GM18907 (cell line): ENCODE measurements around the gene PGAM1.
"Not testable (repeated sequence)": the region's sequence is repeated elsewhere in the genome, so short reads cannot be mapped to it uniquely, and the experiment has no call there.

Experiments used
- ATAC-seq: cut with Tn5 transposase; IDR thresholded peaks from one replicate; pipeline ENCODE4 v1.9.1; 2021; ENCODE audit warnings: mild to moderate bottlenecking, moderate library complexity; ENCODE audit not compliant: unreplicated experiment

PGAM1 gene

DNA sequence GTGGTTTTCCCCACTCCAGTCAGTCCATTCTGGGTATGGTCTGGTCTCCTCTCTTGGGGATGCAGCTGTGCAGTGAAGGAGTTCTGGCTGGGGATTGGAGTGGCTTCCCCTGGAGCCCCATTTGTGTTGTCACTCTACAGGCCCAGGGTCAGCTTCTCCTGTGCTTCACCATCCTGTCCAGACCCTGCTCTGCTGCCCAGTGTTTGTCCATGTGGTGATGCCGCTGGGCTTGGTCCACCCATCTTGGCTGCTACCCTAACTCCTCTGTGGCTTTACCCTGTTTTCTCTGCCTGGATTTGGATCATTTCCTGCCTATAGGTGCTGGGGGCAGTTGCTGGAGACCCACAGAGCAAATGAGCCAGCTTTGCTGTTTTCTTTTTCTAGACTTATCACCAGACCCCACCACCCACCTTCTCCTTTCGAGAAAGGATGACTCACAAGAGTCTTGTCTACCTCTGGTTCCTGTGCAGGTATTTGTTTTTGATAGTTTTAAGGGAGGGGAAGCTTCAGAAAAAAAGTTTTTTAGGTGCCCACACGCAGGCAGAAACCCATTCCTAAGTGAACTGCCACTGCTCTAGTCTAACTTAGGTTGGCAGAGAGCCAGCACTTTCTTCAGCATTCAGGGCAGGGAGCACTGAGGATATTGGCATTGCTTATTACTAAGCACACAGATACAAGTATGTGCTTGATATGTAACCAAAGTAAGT lies 28.5 kb downstream of the PGAM1 start:
- no peak for ATAC-seq

DNA sequence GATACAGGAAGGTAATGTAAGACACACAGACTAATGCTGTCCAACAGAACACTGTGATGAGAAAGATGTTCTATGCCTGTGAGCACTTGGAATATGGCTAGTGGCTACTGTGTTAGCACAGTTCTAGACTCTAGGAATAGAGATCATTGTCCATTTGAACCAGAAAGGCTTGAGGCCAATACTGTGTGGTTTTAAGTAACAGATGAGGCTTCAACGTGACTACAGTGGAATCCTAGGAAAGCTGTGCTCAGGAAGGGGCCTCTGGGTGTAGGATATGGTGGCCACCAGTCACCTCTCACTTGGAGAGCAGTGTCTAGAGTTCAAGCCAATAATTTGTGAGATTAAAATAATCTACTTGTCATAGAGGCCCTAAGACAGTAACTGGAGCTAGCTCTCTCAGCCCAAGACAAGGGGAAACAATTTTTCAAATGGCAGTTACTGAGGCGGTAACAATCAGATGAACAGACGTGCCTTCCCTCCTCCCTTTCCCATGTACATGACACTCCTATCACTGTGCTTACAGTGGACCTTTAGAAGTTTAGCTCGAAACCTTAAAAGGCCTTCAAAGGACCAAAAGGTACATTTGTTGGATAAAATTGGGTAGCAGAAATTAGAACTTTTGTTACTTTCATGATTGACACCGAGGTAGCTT lies 30.2 kb downstream of the PGAM1 start:
- no peak for ATAC-seq

DNA sequence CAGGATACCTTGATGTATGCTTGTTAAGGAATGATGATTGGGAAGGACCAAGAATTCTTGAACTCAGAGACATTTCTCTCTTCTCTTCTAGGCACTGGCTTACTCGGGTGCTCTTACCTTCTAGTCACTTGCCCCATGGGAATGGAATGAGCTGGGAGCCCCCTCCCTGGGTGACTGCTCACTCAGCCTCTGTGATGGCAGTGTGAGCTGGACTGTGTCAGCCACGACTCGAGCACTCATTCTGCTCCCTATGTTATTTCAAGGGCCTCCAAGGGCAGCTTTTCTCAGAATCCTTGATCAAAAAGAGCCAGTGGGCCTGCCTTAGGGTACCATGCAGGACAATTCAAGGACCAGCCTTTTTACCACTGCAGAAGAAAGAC lies 30.7 kb downstream of the PGAM1 start:
- no peak for ATAC-seq

DNA sequence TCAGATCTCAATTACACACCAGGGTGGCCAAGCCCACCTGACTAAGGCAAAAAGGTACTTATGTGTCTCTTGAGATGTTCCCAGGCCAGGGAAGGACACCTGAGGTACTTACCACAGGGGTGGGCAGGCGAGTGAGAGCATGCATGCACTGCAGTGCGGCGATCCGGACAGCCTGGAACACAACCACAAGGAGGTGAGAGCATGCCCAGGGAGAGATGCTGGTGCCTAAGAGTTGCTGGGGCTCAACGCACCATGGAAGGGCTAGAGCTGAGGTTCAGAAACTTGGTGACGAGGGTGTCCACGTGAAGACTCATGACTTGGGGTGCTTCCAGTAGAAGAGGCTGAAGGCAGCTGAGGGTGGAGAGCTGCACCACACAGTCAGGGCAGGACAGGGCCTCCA lies 33.1 kb downstream of the PGAM1 start:
- no peak for ATAC-seq

DNA sequence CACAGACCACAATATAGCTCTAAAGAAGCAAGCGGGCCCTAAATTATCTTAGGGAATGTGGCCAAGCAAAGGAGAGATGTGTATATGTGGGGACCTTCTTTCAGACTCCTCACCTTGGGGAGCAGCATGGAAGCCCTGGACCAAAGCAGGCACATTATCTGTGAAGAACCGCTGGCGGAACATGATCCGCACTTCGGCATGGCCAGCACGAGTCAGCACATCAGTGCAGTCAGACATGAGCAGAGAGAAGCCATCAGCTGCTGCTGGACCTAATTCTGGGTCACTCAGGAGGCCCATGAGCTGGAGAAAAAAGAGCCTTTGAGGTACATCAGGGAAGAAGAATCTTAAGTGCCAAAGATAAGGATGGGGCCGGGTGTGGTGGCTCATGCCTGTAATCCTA lies 33.9 kb downstream of the PGAM1 start:
- no peak for ATAC-seq

DNA sequence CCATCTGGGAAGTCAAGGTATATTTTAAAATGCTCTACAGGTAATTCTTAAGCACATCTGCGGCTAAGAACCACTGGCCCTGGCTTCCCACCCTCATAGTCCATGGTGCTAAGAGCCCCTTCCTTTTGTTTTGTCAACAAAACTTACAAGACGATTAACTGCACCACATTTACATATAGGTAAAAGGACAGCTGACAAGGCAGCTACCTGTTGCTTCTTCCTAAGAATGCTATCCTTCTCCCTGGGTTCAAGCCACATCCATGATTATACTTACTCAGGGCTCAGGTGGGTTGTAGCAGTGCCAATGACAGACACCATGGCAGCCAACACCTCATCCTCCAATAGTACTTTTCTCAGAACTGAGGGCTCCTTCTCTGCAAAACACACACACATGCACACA lies 36.3 kb downstream of the PGAM1 start:
- ATAC-seq = no peak

DNA sequence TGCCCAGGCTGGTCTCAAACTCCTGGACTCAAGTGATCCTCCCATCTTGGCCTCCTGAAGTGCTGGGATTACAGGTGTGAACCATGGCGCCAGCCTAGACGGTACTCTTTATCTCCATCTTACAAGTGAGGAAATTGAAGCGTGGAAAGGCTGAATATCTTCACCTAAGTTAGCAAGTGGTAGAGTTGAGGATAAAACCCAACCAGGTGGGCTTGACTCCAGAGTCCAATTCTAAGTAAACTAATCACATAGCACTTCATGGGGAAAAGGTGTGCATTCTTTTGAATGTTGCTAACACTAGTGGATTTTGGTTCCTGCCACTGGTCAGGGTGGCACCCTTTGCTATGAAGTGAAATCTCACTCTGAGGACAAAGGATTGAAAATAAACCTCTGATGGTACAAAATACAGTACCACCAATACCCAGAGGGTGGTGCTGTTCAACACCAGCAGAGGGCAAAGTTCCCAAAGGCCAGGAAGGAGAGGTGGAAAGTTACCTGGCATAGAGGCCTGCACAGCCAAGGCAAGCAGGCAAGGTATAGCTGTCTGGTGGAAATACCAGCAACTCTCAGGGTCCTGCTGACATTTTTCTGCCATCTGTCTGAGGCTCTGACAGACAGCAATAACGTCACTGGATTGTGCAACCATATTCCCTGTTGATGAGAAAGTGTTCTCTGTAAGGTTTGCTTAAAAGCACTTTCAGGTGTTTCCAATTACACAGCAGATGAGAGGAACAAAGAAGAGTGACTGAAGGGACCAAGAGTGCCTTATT lies 37.6 kb downstream of the PGAM1 start:
- ATAC-seq = peak; percentile 43

DNA sequence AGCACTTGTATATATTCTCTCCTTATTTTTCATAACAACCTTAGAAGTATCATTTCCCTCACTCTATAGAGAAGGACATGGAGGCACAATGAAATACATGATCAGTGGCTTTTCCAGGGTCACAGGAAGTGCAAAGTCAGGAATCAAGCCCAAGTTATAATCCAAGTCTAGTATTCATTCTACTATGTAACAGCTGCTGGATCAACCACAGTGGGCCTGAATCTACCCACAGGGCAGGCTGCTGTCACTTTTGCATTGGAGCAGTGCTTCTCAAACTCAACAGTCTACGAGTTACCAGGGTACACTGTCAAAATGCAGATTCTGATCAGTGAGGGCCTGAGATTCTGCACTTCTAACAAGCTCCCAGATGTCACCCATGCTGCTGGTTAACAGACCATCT lies 38.2 kb downstream of the PGAM1 start:
- ATAC-seq = no peak

DNA sequence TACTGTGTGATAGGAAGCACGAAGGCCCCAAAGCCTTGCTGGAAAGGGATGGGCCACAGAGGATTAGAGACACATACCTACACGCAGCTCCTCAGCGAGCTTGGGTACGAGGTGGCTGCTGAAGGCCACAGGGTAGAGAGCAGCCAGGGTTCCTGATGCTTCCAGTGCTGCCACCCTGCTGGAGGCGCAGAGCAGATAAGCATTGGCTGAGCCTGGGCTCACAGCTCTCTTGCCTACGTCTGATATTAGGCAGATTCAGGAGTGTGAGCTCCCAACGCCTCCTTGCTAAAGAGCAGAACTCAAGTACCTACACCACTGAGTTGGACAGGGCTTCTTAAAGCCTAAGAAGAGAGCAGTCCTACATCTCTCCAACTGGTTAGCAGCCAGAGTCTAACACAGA lies 40.0 kb downstream of the PGAM1 start:
- no peak for ATAC-seq

DNA sequence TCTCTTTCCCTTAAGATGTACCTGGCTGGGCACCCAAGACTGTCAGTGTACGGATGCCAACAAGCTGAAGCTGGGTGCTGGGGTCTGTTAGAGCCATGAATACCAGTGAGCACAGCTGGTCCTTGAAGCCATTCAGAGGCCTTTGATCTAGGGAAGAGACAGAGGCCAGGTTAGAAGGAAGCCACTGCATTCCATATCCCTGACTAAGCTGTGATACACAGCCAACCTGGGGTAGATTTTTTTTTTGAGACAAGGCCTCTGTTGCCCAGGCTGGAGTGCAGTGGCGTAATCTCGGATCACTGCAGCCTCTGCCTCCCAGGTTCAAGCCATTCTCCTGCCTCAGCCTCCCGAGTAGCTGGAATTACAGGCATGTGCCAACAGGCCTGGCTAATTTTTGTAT lies 40.8 kb downstream of the PGAM1 start:
- ATAC-seq = no peak

DNA sequence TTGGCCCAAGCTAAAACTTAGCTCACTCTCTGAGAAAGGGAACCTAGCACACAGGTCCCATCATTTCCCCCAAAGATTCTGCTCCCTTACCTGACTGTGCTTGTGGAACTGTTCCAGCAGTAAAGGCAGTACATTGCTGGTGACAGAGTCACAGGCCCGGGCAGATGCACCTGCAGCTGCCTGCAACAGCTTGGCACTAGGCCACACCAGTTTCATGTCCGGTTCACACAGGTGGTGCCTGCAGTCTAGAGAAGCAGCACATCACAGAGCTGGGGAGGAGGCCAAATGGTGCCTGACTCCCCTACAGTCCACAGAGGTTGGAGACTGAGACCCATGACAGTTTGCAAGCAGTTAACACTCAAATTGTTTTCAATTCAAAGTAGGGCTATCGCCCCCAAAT lies 42.2 kb downstream of the PGAM1 start:
- no peak for ATAC-seq

DNA sequence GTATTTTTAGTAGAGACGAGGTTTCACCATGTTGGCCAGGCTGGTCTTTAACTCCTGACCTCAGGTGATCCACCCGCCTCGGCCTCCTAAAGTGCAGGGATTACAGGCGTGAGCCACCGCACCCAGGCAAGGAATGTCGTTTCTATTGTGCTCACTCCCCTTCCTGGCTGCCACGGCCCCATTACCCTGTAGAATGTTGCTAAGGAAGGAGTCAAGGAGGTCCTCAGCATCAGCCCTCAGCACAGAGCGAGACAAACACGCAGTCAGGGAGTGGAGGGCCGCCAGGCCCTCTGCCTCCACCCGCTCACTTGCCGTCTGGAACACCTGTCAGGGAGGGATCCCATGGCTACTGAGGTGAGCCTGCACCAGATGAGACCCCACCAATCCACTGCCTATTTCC lies 42.8 kb downstream of the PGAM1 start:
- not testable (repeated sequence) for ATAC-seq

DNA sequence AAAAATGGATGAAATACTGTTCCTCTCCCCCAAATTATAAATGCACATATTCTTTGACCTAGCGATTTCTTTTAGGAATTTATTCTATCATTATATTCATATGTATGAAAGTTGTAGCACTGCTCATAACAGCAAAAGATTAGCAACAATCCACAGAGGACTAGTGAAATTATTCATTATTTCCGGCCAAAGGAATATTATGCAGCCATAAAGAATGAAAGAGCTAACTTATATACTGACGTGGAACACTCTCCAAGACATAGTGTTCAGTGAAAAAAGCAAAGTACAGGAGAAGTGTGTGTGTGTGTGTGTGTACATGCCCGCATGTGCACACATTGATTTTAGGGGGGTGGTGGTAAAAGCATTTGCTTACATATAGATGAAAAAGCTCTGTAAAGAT lies 48.9 kb downstream of the PGAM1 start:
- ATAC-seq = no peak

DNA sequence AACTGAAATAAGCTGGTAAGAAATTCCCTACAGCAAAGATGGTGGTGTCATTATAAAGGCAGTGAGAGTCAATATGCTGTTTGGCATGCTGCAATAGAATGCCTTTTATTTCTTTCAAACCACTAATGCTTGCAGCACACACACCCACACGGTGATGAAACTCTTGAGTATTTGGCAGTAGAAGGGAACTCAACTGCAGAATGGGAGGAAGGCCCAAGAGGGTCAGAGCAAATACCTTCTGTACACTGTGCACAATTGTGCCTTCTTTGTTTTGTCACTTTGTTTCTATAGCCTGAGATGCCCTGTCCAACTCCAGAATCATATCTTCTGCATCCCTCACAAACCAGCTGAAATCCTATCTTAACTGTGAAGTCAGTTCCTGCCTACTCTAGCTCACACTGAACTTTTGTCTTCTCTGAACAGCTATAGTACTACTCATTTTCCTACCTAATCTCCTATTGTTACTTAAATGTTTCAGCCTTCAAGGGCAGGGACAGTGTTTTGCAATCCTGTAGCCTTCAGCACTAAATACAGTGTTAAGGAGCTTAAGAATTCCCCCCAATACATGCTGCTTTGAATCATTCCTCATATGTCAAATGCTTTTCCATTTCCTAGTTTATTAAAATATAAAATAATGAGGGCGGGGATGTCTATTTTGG lies 50.1 kb downstream of the PGAM1 start:
- ATAC-seq = no peak

DNA sequence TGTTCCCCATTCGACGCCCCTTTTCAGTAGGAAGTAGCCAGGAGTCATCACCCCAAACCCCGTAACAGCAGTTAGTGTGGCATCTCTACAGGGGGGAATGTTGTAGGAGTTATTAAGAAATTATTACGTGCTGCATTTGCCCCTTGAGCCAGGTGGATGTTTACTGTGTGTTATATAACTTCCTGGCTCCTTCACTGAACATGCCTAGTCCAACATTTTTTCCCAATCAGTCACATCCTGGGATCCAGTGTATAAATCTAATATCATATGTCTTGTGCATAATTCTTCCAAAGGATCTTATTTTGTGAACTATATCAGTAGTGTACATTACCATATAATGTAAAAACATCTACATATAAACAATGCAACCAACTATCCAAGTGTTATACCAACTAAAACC lies 53.4 kb downstream of the PGAM1 start:
- not testable (repeated sequence) for ATAC-seq

DNA sequence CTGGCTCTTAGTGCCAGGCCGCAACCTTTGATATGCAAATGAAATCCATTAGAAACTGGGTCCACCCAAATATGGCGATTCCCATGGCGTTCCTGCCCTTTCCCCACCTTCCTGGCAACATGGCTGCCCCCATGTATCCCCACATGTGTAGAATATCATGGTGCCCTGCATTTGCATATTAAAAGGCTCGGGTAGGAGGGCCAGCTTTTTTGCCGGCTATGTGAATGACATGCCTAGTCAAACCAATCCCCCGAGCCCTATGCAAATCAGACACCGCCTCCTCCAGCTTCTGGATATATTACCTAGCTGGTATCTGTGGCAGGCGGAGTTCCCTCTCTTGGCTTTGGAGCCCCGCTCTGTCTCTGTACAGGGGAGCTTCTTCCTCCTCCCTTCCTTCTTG lies 53.9 kb downstream of the PGAM1 start:
- ATAC-seq = no peak

DNA sequence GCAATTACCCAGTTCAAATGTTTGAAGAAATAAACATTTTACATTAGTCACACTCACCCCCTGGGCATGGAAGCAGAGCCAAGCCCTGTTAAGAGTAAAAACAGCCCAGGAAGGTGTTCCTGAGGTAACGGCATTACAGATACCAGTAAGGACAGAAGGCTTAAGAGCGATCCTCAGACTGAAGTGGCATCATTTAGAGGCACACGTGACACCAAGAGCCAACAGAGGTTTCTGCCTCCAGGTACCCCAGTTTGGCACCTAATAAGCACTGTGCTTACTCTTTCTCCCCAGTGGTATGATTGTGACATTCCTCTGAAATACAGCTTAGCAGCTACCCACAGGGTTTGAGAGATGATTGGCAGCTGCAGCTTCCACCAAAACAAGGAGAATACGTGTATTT lies 55.1 kb downstream of the PGAM1 start:
- ATAC-seq = no peak

DNA sequence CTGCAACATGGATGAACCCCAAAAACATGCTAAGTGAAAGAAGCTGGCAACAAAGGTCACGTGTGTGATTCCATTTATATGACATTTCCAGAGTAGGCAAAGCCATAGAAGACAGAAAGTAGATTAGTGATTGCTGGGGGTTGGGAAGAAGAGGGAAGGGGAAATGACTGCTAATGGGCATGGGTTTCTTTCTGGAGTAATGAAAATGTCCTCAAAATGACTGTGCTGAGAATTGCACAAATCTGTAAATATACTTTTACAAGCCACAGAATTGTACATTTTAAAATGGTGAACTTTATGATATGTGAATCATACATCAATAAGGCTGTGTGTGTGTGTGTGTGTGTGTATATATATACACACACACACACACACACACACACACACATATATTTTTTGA lies 56.4 kb downstream of the PGAM1 start:
- no peak for ATAC-seq
